Activated T-helper 2 cell treated with anti-CD3 and anti-CD28 coated beads, Interferon-gamma antibody, Interleukin-2, Interleukin-4, amounts not matched to agents 10 μg/mL and 5 μg/mL and 100 μg/mL, durations not matched to agents 14 hours and 24 hours and 36 hours (primary cell): Measurements from ENCODE around the gene OTUD1. TPM values are rescaled to one million over a fixed set of nuclear protein-coding genes. Genes with fewer than 3 reads are reported as not detected.

Experiments used
- DNase-seq: peaks from one replicate; pipeline ENCODE4 v3.0.0; 2021; ENCODE audit warnings: low spot score
- H3K27ac Mint-ChIP-seq: one replicate; pipeline ENCODE4 v1.8.0; 2021; ENCODE audit warnings: mixed read lengths
- H3K27me3 Mint-ChIP-seq: one replicate; pipeline ENCODE4 v1.8.0; 2021; ENCODE audit warnings: low read depth, mixed read lengths
- H3K36me3 Mint-ChIP-seq: one replicate; pipeline ENCODE4 v1.8.0; 2021; ENCODE audit warnings: low read depth, mixed read lengths
- H3K4me1 Mint-ChIP-seq: one replicate; pipeline ENCODE4 v1.8.0; 2021; ENCODE audit warnings: low read depth, mixed read lengths
- H3K4me3 Mint-ChIP-seq: one replicate; pipeline ENCODE4 v1.8.0; 2021; ENCODE audit warnings: low read depth, mild to moderate bottlenecking, moderate library complexity, mixed read lengths
- H3K9me3 Mint-ChIP-seq: one replicate; pipeline ENCODE4 v1.8.0; 2021; ENCODE audit warnings: mixed read lengths
- intact Hi-C: fragments of 100-400 bp; cut with micrococcal nuclease; formaldehyde crosslinking; loops from one replicate; pipeline ENCODE4 v1.15.1; 2023
- total RNA-seq: library from RNA; stranded (reverse); gene quantifications from 2 replicates; pipeline ENCODE4 v1.2.3, GENCODE V29; 2022

OTUD1 gene
- total RNA-seq, 1 donor from 2014 or later: 9.7 TPM

GRCh38 chr10:23406409-23406808 lies 32.5 kb upstream of the OTUD1 start:
- intact Hi-C loops: no loop called here
- no peaks in the 10 kb centered on the region for H3K36me3 Mint-ChIP-seq
- no peaks in the 10 kb centered on the region for H3K27me3 Mint-ChIP-seq
- no peak overlapping the region for H3K4me3 Mint-ChIP-seq
- no peaks in the 10 kb centered on the region for H3K4me1 Mint-ChIP-seq
- no peaks in the 10 kb centered on the region for H3K9me3 Mint-ChIP-seq
- no peak for DNase-seq
- no peak overlapping the region for H3K27ac Mint-ChIP-seq

- no peak for DNase-seq
- H3K27ac Mint-ChIP-seq: no peak overlapping the region
- intact Hi-C loops: no loop called here
- no peaks in the 10 kb centered on the region for H3K9me3 Mint-ChIP-seq
- peaks cover 10% of the 10 kb centered on the region for H3K4me1 Mint-ChIP-seq
- no peaks in the 10 kb centered on the region for H3K36me3 Mint-ChIP-seq
- no peak overlapping the region for H3K4me3 Mint-ChIP-seq
- H3K27me3 Mint-ChIP-seq: no peaks in the 10 kb centered on the region
Measured at GRCh38 chr10:23408330-23408976, 30.4 kb upstream of the OTUD1 start.

GRCh38 chr10:23412223-23412622 lies 26.7 kb upstream of the OTUD1 start:
- intact Hi-C loops: loop anchor here (1.0 to 2.0 kb wide), 4 partner anchors 20 to 77 kb away; no protein-coding TSS in a partner anchor
- no peaks in the 10 kb centered on the region for H3K36me3 Mint-ChIP-seq
- H3K27ac Mint-ChIP-seq: peak overlapping the region; percentile 52
- H3K9me3 Mint-ChIP-seq: no peaks in the 10 kb centered on the region
- H3K4me3 Mint-ChIP-seq: no peak overlapping the region
- DNase-seq: no peak
- peaks cover 20% of the 10 kb centered on the region for H3K4me1 Mint-ChIP-seq
- H3K27me3 Mint-ChIP-seq: no peaks in the 10 kb centered on the region

GRCh38 chr10:23413629-23414089 lies 25.2 kb upstream of the OTUD1 start:
- Mint-ChIP-seq H3K4me1 (peaks cover 20% of the 10 kb centered on the region), H3K4me3 (no peak overlapping the region), H3K27ac (peak overlapping the region; percentile 56), H3K27me3 (no peaks in the 10 kb centered on the region), H3K9me3 (no peaks in the 10 kb centered on the region), H3K36me3 (no peaks in the 10 kb centered on the region)
- intact Hi-C loops: loop anchor here (2.0 kb wide), 2 partner anchors 27 to 79 kb away; no protein-coding TSS in a partner anchor
- DNase-seq: no peak

- peaks cover 20% of the 10 kb centered on the region for H3K4me1 Mint-ChIP-seq
- no peaks in the 10 kb centered on the region for H3K36me3 Mint-ChIP-seq
- intact Hi-C loops: no loop called here
- no peaks in the 10 kb centered on the region for H3K27me3 Mint-ChIP-seq
- H3K4me3 Mint-ChIP-seq: no peak overlapping the region
- no peak overlapping the region for H3K27ac Mint-ChIP-seq
- DNase-seq: no peak
- no peaks in the 10 kb centered on the region for H3K9me3 Mint-ChIP-seq
Measured at GRCh38 chr10:23414658-23415057, 24.2 kb upstream of the OTUD1 start.

GRCh38 chr10:23417254-23417653 lies 21.6 kb upstream of the OTUD1 start:
- H3K9me3 Mint-ChIP-seq: no peaks in the 10 kb centered on the region
- peaks cover 17% of the 10 kb centered on the region for H3K4me1 Mint-ChIP-seq
- H3K4me3 Mint-ChIP-seq: no peak overlapping the region
- intact Hi-C loops: no loop called here
- H3K27me3 Mint-ChIP-seq: no peaks in the 10 kb centered on the region
- no peaks in the 10 kb centered on the region for H3K36me3 Mint-ChIP-seq
- H3K27ac Mint-ChIP-seq: no peak overlapping the region
- no peak for DNase-seq

- Mint-ChIP-seq H3K27ac (no peak overlapping the region), H3K27me3 (no peaks in the 10 kb centered on the region), H3K4me3 (no peak overlapping the region), H3K36me3 (no peaks in the 10 kb centered on the region), H3K4me1 (peaks cover 12% of the 10 kb centered on the region), H3K9me3 (no peaks in the 10 kb centered on the region)
- DNase-seq: no peak
- intact Hi-C loops: no loop called here
Measured at GRCh38 chr10:23418051-23418681, 20.7 kb upstream of the OTUD1 start.

GRCh38 chr10:23419201-23419600 lies 19.7 kb upstream of the OTUD1 start:
- Mint-ChIP-seq H3K27me3 (no peaks in the 10 kb centered on the region), H3K27ac (no peak overlapping the region), H3K36me3 (no peaks in the 10 kb centered on the region), H3K4me3 (no peak overlapping the region), H3K9me3 (no peaks in the 10 kb centered on the region), H3K4me1 (peaks cover 7% of the 10 kb centered on the region)
- DNase-seq: no peak
- intact Hi-C loops: no loop called here

GRCh38 chr10:23419655-23420329 lies 19.1 kb upstream of the OTUD1 start:
- H3K9me3 Mint-ChIP-seq: no peaks in the 10 kb centered on the region
- peaks cover 3% of the 10 kb centered on the region for H3K4me1 Mint-ChIP-seq
- intact Hi-C loops: no loop called here
- DNase-seq: no peak
- H3K4me3 Mint-ChIP-seq: no peak overlapping the region
- no peaks in the 10 kb centered on the region for H3K36me3 Mint-ChIP-seq
- no peaks in the 10 kb centered on the region for H3K27me3 Mint-ChIP-seq
- no peak overlapping the region for H3K27ac Mint-ChIP-seq

- intact Hi-C loops: no loop called here
- Mint-ChIP-seq H3K9me3 (no peaks in the 10 kb centered on the region), H3K27me3 (no peaks in the 10 kb centered on the region), H3K27ac (no peak overlapping the region), H3K4me3 (no peak overlapping the region), H3K4me1 (peaks cover 1% of the 10 kb centered on the region), H3K36me3 (no peaks in the 10 kb centered on the region)
- DNase-seq: no peak
Measured at GRCh38 chr10:23421397-23421796, 17.5 kb upstream of the OTUD1 start.

GRCh38 chr10:23422003-23422411 lies 16.9 kb upstream of the OTUD1 start:
- no peaks in the 10 kb centered on the region for H3K9me3 Mint-ChIP-seq
- DNase-seq: no peak

GRCh38 chr10:23432166-23432565 lies 6.7 kb upstream of the OTUD1 start:
- no peak overlapping the region for H3K4me3 Mint-ChIP-seq
- intact Hi-C loops: no loop called here
- no peaks in the 10 kb centered on the region for H3K9me3 Mint-ChIP-seq
- H3K27ac Mint-ChIP-seq: no peak overlapping the region
- DNase-seq: no peak
- H3K36me3 Mint-ChIP-seq: no peaks in the 10 kb centered on the region
- peaks cover 6% of the 10 kb centered on the region for H3K27me3 Mint-ChIP-seq
- H3K4me1 Mint-ChIP-seq: no peaks in the 10 kb centered on the region

More at GRCh38 chr10:23422003-23422411, 16.9 kb upstream of the OTUD1 start:
- peaks cover 1% of the 10 kb centered on the region for H3K4me1 Mint-ChIP-seq
- H3K36me3 Mint-ChIP-seq: no peaks in the 10 kb centered on the region
- intact Hi-C loops: no loop called here
- H3K27ac Mint-ChIP-seq: no peak overlapping the region
- peaks cover under 1% of the 10 kb centered on the region for H3K27me3 Mint-ChIP-seq
- no peak overlapping the region for H3K4me3 Mint-ChIP-seq

- peaks cover 6% of the 10 kb centered on the region for H3K27me3 Mint-ChIP-seq
- H3K9me3 Mint-ChIP-seq: no peaks in the 10 kb centered on the region
- no peak for DNase-seq
- no peaks in the 10 kb centered on the region for H3K4me1 Mint-ChIP-seq
- H3K27ac Mint-ChIP-seq: no peak overlapping the region
- intact Hi-C loops: no loop called here
- no peak overlapping the region for H3K4me3 Mint-ChIP-seq
- H3K36me3 Mint-ChIP-seq: no peaks in the 10 kb centered on the region
Measured at GRCh38 chr10:23432639-23433038, 6.2 kb upstream of the OTUD1 start.
